Right forelimb (tissue), 1 donor: Measurements from ENCODE around the gene GTF2I.
"Not testable (repeated sequence)": the region's sequence is repeated elsewhere in the genome, so short reads cannot be mapped to it uniquely, and the experiment has no call there.

Experiments used
- DNase-seq: peaks from one replicate; pipeline ENCODE4 v3.0.0-alpha.2; 2018

GTF2I gene

GRCh38 chr7:74717889-74718288 lies 60.4 kb downstream of the GTF2I start:
- DNase-seq, result no peak

GRCh38 chr7:74718336-74718735 lies 60.8 kb downstream of the GTF2I start:
- DNase-seq, result no peak

DNA sequence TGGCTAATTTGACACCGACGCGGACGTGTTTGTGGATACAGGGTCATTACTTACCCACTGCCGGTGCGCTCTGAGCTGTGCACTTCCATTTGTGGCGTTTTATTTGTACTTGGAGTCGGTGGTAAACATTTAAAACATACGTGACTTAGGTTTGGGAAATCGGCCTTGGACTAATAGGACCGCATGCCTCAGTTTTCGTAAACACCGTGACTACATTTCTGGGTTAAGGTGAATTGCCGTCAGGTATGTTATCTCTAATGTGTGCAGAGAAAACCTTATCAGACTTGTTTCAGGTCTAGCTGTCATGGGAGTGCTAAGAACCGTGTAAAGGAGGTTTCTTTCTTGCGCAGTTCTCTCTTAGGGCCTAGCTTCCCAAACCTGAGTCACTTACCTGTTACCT lies 64.6 kb downstream of the GTF2I start:
- DNase-seq, result no peak

- no peak for DNase-seq
These were observed 68.3 kb downstream of the GTF2I start for GRCh38 chr7:74725840-74726239.

GRCh38 chr7:74726309-74727101 lies 69.0 kb downstream of the GTF2I start:
- DNase-seq, result no peak

DNA sequence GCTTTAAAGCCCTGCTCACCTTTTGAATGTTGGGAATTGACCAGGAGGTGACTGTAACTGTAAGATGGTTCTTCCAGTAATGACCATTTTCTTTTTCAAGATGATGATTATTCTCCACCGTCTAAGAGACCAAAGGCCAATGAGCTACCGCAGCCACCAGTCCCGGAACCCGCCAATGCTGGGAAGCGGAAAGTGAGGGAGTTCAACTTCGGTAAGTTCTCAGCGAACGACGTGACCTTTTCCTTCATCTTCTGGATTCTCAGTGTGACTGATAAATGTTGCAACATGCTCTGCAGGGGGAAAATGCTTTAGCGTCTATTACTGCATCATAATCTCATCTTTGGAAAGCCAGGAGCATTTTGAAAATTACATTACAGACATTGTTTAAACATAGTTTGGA lies 71.2 kb downstream of the GTF2I start:
- DNase-seq, result not testable (repeated sequence)

DNA sequence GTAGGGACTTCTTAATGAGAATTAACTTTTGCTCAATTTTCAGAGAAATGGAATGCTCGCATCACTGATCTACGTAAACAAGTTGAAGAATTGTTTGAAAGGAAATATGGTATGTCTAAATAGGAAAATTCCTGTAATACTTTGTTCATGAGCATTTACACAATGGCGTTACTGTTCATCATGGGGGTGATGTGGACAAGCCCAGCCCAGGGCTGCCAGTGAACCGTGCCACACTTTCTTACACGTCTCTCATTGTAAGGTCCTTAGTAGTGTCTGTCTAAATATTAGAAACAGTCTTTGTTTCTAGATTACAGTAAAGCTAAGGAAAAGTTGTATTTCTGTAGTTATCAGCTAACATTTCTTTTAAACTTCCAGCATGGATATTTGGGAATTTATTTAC lies 72.7 kb downstream of the GTF2I start:
- DNase-seq, result not testable (repeated sequence)

GRCh38 chr7:74739974-74740703 lies 82.6 kb downstream of the GTF2I start:
- not testable (repeated sequence) for DNase-seq

DNA sequence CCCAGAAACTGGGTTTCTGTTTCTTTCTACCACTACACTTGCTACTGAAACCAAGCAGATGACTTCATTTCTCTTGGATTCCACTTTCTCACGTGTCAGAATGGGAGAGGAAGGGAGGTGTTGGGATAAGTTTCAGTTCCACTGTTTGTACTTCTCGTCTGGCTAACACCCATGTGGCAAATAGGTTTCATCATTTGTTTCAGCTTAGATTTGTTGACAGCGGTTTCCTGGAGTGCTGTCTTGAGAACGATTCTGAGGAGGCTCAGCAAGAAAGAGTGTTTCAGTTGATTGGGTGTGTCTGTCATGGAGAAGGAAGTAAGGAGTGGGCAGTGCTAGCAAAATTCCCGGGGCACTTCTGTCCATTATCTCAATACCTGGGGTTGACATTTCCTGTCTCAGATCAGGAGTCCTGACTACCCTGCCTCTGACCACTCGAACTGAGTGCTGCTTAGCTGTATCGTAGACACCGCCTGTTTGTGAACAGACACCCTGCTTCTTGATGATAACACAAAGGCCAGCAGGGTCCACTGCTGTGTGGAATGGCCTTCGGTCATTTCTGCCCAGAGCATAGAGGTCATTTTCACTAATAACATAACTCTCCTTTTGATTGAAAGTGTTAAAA lies 86.5 kb downstream of the GTF2I start:
- not testable (repeated sequence) for DNase-seq

- DNase-seq, result not testable (repeated sequence)
These were observed 96.5 kb downstream of the GTF2I start for GRCh38 chr7:74753921-74754482.

GRCh38 chr7:74756673-74757072 lies 99.2 kb downstream of the GTF2I start:
- not testable (repeated sequence) for DNase-seq

GRCh38 chr7:74758268-74758667 lies 100.8 kb downstream of the GTF2I start:
- not testable (repeated sequence) for DNase-seq

DNA sequence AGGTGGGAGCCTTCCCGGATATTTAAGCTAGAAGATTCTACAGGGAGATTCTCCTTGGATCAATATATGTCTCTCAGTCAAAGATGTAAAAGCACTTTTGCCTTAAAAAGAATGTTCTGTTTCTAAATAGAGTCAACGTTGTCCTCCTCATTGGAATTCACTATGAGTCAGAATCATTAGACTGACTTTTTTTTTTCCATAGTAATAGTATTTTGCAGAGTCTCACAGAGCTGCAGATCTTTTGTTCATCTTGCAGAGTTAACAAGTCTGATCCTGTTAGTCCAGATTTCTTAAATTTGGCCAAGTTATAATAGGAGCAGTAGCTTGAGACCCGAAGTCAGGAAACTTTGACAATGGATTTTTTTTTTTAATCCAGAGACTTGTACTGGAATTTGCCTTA lies 101.5 kb downstream of the GTF2I start:
- DNase-seq, result not testable (repeated sequence)

DNA sequence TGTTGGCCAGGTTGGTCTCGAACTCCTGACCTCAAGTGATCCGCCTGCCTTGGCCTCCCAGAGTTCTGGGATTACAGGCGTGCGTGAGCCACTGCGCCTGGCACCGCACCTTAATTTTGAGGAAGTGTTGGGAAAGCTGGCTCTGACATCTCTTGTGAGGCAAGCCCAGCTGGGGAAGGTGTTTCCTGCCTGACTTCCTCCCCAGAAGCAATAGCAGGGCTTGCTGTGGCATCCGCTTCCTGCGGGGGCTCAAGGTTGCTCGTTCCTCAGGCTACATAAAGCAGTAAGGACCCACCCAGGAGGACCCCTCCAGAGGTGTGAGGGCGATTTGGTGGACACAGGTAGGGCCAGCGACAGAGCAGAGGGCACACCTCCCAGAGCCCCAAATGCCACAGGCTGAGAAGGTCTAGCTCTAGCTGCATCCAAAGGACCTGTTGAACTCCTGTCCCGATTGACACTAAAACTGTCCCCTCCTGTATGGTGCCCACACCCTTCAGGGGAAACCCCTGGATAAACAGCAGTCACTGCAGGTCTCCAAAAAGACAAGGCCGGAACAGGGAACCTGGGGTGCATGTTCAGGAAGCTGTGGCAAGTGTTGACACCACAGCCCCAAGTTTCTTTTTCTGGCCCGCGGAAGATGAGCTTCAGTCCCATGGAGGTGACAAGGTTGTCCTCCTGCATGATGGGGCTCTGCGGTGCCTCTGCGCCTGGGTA lies 107.8 kb downstream of the GTF2I start:
- not testable (repeated sequence) for DNase-seq

GRCh38 chr7:74766509-74766908 lies 109.0 kb downstream of the GTF2I start:
- DNase-seq, result not testable (repeated sequence)

DNA sequence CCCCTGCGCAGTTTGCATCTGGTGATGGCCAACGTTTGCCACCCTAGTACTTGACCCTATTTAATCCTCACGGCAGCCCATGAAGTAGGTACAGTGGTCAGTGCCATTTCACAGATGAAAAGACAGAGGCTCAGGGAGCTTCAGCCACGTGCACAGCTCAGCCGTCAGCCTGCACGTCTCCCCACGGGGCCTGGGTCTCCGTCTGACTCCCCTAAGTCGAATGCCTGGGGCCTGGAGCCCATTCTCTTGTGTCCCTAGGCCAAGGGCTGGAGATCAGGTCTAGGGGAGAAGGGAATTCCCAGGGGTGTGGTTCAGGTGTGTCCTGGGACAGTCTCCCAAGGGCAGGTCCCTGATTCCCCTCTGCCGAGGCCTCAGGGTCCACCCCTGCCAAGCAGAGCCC lies 109.5 kb downstream of the GTF2I start:
- not testable (repeated sequence) for DNase-seq

GRCh38 chr7:74770062-74770461 lies 112.5 kb downstream of the GTF2I start:
- DNase-seq, result not testable (repeated sequence)

DNA sequence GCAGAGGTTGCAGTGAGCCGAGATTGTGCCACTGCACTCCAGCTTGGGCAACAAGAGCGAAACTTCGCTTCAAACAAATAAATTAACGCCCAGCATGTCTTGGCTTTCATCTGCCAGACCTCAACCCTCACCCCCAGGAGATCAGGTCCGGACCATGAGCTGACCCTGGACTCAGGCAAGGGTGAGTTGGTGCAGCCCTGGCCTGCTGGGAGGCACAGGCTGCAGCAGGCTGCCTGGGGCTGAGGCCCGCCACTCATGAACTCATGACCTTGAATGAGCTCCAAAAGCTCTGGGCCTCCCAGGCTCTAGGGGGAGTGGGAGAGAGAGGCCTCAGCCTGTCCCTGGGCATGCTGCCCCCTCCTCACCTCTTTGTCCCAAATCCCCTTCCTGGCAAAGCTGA lies 114.6 kb downstream of the GTF2I start:
- DNase-seq, result not testable (repeated sequence)

DNA sequence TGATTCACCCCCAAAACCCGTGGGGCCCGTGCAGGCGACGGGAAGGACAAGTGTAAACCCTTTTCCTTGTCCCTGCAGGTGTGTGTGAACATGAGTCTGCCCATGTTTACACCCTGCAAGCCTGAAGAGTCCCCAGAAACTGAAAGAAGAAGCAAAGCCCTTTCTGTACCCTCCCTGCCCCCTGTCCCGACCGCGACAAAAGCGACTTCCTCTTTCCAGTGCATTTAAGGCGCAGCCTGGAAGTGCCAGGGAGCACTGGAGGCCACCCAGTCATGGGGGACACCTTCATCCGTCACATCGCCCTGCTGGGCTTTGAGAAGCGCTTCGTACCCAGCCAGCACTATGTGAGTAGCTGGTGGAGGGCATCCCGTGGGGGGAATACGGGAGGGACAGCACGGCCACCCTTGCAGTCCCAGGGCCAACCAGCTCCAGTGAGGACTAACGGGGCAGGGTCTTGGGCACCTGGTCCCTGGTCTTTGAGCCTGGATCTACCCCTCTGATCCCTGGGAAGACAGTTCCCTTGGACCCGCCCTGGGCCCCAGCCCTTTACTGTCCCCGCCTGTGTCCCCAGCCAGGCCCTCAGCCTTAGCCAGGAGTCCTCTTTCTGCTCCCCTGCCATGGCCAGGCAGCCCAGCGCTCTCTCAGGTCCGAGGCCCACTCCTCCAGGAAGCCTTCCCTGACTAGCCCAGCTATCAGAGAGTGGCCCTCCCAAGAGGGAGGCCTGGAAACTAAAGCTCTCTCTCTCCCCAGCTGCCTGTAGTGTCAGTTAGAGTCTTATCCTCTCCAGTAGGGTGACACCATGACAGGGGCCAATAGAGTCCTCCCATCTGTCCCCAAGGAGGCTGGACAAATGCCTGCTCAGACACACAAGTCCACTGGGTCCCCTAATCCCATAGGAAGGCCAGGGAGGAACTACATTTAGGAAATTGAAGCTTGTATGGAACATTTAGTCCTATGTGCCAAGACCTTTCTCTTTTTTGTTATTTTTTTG lies 116.5 kb downstream of the GTF2I start, which contains the start of gene NCF1:
TSS of gene NCF1 (plus strand) at position 252 of the 991 bp plus-strand sequence. CDS start at position 273, 21 bp downstream.
- DNase-seq, result not testable (repeated sequence)

- not testable (repeated sequence) for DNase-seq
These were observed 117.6 kb downstream of the GTF2I start for GRCh38 chr7:74775111-74775510.

DNA sequence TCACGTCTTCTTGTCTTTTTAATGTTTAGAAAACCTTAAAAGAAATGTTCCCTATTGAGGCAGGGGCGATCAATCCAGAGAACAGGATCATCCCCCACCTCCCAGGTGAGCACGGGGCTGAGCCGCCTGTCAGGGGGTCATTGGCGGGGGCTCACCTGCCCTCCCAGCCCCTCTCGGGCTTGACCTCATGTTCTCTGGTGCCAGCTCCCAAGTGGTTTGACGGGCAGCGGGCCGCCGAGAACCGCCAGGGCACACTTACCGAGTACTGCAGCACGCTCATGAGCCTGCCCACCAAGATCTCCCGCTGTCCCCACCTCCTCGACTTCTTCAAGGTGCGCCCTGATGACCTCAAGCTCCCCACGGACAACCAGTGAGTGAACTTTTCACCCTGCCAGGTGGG lies 121.5 kb downstream of the GTF2I start:
- not testable (repeated sequence) for DNase-seq
